HG03439 (cell line): ENCODE data around the gene PPP5C.
"Not testable (repeated sequence)": the region's sequence is repeated elsewhere in the genome, so short reads cannot be mapped to it uniquely, and the experiment has no call there.

Experiments
- ATAC-seq: cut with Tn5 transposase; IDR thresholded peaks from one replicate; pipeline ENCODE4 v1.9.1; 2021; ENCODE audit warnings: mild to moderate bottlenecking, moderate library complexity; ENCODE audit not compliant: unreplicated experiment

Gene PPP5C

DNA sequence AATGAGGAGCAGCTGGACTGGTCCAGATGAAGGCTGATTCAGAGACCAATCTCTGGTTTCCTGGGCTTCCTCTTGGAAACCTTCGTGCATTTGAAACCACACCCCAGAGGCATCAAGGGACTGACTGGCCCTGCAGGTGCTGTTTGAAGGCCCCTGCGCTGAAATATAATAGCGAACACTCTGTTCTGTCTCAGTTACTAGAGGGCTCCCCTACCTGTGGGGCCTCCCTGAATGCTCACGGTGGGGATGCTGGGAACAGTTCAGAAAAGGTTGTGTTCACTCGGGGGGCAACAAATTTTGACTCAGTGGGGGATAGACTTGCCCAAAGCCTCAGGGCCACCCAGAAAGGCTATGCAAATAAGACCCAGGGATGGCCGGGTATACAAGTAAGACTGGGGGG lies 60.1 kb downstream of the PPP5C start:
- ATAC-seq = no peak

DNA sequence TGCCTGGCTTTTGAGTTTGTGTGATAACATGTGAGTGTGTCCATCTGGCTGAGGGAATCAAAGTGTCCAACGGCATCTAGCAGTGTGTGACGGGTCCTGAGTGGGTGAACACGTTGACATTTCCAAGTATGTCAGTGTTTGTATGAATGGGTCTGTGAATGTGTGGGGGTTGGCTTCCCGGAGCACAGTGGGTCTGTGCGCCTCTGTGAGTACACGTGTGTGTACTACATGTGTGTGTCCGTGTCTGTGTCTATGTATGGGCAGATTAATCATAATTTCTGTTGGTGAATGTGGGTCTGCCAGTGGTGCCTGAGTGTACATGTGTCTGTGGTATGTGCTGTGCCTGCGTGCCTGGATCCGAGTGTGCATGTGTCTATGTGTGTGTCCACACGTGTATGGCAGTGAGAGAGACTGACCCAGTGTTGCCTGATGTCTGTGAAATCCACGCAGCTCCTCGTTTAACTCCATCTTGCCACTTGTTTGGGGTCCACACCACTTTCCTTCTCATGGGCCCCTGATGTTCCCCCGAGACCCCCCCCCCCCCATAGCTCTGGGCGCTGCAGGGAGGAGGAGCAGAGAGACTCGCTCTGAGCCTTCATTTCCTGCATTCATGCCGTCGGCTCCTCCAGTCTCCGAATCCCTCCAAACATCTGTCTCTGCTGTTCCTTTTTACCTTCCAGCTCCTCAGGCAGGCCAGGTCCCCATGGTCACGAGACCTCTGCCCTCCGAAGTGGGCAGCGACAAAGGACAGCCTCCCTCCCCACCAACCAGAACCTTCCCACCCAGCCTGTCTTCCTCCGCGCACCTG lies 61.2 kb downstream of the PPP5C start:
- no peak for ATAC-seq

DNA sequence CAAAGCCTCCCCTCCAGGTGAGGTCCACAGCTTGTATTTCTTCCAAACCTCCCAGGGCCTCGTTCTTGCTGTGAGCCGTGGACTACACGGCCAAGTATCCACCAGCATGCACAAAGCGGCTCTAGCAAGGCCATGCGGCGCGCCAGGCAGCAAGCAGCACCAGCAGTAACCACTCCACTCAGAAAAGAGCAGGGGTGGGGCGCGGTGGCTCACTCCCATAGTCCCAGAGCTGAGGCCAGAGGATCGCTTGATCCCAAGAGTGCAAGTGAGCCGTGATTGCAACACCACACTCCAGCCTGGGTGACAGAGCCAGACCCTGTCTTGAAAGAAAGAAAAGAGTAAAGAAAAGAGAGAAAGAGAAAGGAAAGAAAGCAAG lies 61.8 kb downstream of the PPP5C start:
- no peak for ATAC-seq

DNA sequence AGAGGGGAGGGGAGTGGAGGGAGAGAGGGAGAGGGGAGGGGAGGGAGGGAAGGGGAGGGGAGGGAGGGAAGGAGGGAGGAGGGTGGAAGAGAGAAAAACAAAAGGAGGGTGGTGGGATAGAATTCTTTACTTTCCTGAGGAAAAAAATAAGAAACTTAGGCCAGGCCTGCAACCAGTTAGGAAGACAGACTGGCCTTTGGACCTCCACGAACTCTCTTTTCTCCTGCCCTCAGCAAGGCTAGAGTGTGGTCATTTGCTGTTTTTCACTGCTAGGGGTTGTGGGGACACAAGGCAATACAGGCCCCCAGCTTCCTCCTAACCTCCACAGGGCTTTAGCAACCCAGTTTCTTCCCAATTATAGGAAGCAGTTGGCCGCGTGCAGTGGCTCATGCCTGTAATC lies 62.3 kb downstream of the PPP5C start:
- ATAC-seq = no peak

DNA sequence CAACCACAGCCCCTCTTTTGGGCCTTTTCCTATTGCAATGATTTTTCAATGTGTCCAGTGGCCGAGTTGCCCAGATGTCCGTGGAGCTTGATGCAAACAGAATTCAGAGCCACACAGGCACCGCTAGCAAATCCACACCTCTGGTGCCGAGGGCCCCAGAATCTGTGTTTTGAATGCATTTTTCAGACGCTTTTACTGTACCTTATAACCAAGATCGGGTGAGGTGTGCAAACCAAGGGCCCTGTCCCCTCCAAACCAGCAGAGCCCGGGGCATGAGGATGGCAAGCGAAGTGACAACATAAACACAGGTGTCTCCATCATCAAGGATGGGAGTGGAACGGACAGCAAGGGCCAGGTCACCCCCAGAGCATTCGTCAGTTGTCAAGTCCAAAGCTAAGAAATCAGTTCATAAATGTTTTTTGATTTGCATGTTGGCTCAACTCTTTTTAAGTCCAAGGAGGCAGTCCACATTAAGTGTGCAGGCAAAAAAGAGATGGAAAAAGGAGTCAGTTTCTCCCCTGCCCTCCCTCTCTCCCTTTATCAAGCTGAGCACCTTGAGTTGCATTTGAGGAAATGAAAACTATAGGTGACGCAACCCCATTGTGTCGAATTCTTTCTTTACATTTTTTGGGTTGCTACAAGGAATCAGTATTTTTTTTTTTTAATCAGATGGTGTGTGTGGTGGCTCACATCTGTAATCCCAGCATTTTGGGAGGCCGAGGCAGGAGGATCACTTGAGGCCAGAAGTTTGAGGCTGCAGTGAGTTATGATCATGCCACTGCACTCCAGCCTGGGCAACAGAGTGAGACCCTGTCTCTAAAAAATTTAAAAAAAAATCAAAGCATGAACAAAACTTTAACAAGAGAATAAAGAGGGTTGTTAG lies 63.6 kb downstream of the PPP5C start:
- no peak for ATAC-seq

DNA sequence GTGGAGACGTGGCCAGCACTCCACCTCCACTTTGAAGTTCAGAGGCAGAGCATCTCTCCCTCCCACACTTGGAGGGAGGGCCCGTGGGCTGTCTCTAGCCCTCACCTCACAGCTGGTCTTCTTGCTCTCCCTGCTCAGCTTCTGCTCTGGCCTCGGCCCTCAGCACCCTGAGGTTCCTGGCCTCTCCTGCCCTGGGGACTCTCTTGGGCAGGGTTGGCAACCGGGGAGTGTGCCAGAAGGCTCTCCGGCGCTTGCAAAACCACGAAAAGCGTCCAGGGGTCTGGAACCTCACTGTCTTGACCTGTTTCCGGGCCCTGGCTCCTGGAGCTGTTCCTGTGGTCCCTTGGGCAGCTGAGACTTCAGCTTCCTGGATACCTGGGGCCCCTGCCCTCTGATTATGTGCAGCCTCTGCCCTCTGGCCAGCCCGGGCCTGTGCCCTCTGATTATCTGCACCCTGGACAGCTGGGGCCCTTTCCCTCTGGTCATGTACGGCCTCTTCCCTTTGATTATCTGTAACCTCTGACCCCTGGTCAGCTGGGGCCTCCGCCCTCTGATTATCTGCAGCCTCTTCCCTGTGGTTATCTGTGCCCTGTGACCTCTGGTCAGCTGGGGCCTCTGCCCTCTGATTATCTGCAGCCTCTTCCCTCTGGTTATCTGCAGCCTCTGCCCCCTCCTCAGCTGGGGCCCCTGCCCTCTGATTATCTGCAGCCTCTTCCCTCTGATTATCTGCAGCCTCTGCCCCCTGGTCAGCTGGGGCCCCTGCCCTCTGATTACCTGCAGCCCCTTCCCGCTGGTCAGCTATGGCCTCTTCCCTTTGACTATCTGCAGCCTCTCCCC lies 64.4 kb downstream of the PPP5C start:
- no peak for ATAC-seq

DNA sequence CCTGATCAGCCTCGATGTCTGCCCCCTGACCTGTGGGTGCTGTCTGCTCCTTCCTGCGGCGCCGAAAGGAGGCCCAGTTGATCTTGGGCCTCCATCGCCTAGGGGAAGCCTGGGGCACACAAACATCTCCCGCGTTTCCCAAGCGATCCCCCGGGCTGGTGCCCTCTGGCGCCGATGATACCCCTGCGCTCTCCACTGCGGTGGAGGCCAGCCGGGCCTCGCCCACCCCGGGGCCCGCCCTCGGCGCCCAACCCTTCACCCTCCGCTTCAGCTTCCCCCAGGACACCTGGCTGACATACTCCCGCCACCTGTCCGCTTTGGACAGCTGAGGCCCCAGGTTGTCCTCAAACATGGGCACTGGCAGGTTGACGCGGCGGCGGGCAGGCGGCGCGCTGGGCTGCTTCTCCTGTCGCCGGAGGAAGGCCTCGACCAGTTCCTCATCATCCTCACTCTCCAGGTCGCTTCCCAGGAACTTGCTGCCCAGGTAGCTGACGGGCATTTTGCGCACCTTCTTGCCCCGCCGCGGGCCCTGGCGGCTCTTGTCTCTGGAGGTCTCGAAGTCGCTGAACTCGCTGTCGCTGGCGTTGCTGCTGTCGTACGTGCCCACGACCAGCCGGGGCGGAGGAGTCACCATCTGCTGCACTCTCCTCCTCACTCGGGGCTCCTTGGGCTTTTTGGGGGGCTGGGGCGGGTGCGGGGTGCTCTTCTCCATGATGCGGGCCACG lies 65.2 kb downstream of the PPP5C start:
- no peak for ATAC-seq

DNA sequence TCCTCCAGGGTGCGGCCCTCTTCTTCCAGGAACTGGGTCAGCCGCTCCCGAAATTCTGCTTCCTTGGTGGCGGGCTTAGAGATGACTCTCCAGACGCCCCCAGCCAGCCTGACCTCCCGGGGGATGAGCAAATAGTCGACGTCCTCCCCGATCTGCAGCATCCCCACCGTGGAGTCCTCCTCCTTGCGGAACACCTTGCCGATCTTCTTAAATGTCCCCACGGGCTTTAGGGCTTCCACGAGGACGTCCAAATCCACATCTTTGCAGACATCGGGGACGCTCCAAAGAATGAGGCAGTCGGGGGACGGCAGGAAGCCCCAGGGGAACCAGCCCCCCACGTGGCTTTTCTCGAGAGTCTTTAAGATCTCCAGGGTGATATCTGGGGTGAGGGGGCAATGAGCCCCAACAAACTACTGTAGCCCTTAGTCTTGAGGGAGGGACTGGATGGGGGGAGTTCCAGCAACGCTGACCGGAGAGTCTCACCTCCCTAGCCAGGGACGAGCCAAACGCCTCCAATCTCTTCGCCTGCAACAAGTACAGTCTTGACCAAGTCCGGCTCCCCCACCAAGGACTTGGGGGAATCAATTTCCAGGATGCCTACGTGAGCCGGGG lies 65.9 kb downstream of the PPP5C start:
- ATAC-seq = no peak

DNA sequence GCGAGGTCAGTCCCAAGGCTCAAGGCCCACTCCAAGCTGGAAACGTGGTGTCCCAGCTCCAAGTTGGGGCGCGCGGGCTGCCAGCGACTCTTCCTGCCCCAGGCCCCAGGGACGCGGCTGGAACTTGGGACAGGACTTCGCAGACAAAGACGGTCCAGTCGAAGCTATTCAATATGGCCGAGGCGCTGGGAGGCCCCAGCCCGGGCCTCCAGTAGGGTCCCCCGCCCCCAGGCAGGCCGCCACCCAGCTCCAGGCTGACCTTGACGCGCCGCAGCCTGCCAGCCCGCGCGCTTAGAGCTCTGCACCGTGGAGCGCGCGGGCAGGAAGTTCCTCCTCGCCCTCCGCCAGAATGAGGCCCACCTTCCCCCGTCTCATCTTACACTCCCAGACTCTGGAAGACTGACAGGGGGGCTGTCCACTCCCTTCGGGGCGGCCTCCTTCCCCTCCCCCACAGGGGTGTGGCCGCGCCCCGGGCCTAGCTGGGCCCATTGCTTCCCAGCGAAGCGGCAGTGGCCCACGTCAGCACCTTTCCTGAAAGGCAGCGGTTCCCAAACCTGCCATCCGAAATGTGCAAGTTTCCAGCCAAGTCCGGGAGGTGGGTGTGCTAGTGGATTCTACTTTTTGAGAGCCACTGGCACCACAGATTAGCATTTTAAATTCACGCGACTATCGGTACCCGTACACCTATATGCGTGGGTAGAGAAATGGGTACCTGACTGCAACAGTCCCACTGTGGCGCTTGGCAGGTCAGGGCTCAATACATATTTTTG lies 66.6 kb downstream of the PPP5C start, which contains the start of gene CCDC8:
Gene CCDC8, minus strand, starts transcription at position 303 of the 770 bp plus-strand sequence. CDS start 754 bp downstream, outside the sequence.
- ATAC-seq = no peak

DNA sequence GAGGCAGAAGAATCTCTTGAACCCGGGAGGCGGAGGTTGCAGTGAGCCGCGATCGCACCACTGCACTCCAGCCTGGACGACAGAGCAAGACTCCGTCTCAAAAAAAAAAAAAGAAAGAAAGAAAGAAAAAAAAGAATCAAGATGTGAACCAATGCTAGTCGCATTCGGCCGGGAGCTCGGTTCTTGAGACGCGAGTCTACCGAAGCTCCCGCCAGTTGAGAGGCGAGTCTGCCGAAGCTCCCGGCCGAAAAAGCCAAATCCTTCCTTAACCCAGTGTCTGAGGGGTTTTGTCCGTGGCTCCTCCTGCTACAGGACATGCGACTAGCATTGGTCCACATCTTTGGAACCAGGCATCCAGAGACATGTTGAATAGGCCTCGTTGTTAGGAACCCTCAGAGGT lies 68.0 kb downstream of the PPP5C start:
- ATAC-seq = not testable (repeated sequence)

DNA sequence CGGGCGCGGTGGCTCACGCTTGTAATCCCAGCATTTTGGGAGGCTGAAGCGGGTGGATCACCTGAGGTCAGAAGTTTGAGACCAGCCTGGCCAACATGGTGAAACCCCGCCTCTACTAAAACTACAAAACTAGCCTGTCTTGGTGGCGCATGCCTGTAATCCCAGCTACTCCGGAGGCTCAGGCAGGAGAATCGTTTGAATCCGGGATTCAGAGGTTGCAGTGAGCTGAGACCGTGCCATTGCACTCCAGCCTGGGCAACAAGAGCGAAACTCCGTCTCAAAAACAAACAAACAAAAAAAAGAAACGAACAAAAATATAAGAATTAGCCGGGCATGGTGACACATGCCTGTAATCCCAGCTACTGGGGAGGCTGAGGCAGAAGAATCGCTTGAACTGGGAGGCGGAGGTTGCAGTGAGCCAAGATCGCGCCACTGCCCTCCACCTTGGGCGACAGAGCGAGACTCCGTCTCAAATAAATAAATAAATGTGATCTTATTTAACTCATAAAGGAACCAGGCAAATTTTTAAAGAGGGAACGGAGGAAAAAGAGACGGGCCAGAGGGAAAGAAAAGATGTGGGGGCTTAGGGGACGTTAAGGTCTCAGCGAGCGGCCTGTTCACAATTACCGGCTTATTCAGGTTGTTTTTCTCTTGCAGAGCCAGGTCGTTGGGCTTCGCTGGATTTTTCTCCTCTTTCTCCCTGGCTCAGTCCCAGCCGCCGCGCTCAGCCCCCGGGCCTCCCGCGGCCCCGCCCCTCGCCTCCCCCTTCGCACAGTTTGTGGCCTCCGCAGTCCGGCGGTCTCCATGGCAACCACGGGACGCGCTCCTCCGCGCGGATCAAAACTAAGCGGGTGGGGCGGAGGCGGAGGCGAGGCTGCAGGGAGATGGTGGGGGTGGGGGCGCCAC lies 69.2 kb downstream of the PPP5C start:
- ATAC-seq = not testable (repeated sequence)

DNA sequence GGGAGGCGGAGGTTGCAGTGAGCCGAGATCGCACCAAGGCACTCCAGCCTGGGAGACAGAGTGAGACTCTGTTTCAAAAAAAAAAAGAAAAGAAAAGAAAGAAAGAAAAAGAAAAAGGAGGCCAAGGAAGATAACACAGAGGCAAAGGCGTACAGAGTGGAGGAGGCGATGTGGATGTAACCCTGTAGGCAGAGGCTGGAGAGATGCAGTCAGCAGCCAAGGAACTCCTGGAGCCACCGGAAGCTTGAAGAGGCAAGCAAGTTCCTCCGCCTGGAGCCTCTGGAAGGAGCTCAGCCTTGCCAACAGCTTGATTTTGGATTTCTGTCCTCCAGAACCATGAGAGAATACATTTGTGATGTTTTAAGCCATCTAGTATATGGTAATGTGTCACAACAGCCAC lies 73.2 kb downstream of the PPP5C start:
- no peak for ATAC-seq

DNA sequence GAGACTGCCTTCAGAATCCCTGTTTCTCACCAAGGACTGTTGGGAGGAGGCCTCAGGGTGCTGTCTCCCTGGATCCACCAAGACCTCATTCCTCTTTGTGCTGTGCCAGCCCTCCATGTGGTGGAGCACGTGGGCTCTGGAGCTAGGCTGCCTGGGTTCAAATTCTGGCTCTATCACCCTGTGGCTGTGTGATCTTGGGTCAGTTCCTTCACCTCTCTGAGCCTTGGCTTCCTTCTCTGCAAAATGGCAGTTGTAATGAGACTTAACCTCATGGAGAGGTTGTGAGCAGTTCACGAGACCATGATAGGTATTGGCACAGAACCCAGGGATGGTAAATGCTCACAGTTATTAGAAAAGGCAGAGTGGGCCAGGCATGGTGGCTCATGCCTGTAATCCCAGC lies 75.5 kb downstream of the PPP5C start:
- no peak for ATAC-seq

DNA sequence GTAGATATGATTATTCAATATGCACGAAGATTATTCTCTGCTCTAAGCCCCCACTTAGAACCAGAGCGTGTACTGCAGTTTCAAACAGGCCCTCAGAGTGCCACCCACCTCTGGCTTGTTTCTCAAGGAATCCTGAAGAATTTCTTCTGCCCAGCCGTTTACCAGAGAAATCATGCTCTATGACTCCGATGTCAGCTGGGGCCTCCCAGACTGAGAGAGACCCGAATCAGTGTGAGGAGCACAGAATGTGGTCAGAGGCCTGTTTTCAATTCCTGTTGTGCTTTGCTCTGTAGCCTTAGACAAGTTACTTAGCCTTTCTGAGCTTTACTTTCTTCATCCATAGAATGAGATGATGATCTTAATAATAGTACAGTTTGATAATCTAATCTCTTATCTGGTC lies 76.3 kb downstream of the PPP5C start:
- ATAC-seq = no peak

DNA sequence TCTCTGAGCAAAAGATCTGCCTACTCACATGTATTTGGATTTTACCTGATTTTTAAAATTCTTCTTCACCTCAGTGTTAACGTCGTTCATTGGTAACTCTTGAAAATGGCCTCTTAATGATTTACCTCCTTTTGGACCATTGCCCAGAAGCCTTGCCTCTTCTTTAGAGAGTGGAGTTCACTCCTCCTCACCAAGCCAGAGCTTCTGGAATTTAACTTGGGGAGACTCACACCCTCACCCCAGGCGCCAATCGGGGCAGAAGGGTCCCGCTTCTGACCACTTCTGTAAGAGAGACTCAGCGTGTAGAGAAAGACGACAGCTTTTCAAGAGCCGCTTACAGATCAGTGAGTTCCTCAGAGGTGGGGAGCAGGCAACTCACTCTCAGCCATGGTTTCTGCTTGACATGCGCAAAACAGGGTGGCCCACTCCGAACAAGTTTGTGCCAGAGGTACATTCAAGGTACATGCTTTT lies 79.2 kb downstream of the PPP5C start:
- ATAC-seq = no peak

DNA sequence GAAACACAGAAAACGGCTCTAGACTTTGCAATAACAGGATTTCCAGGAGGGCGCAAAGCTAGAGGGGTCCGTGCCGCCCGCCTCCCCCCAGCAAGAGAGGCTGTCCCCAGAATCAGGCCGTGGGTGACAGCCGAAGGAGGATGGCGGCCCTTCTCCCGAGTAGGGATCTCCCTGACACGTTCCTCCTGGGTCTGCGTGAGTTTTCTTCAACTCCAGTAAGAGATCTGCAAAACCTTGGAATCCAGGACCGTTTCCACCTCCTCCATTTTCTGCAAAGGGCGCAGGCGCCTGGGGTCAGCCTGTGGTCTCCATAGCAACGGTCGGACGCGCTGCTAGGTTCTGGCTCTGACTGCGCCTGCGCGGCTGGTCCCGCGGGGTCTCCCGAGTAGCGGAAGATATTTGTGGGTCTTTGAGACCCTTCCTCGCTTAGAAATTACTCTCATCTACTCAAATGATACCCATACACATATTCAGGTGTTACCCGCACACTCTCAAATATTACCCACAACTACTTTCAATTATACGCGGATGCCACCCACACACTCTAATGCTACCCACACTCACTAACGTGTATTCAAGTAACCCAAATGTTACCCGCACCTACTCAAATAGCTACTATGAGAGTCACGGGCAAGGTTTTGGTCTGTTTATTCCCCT lies 79.7 kb downstream of the PPP5C start:
- no peak for ATAC-seq

DNA sequence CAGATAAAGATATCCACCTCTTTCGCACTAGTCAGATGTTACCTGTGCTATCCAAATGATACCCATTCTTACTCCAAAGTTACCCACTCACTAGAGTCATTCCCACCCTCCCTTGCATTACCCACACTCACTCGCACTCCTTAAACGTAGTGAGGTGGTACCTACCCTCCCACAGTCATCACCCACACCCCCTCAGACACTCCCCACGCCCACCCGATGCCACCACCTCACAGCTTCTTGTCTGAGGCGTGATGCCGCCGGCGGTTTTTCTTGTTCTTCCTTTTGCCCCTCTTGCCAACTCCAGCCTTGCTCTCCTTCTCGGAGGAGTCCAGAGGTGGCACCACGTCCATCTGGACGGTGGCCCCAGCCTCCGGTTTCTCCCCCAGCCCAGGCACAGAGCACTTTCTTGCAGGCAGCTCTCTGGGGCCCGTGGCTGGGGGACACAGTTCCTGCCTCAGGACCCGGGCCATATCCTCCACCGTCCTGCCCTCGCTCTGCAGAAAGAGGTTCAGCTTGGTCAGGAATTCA lies 80.7 kb downstream of the PPP5C start:
- ATAC-seq = no peak
